Activated naive CD8-positive, alpha-beta T cell treated with anti-CD3 and anti-CD28 coated beads for 36 hours (primary cell): ENCODE data around the gene HLA-DOB. TPM values are rescaled to one million over a fixed set of nuclear protein-coding genes. Genes with fewer than 3 reads are reported as not detected.

ENCODE experiments used
- DNase-seq: peaks from one replicate; pipeline ENCODE4 v3.0.0; 2021
- H3K27ac Mint-ChIP-seq: one replicate; pipeline ENCODE4 v1.8.0; 2022; ENCODE audit warnings: mild to moderate bottlenecking, moderate library complexity, mixed read lengths
- H3K27me3 Mint-ChIP-seq: one replicate; pipeline ENCODE4 v1.8.0; 2022; ENCODE audit warnings: mild to moderate bottlenecking, mixed read lengths
- H3K36me3 Mint-ChIP-seq: one replicate; pipeline ENCODE4 v1.8.0; 2021; ENCODE audit warnings: mild to moderate bottlenecking, mixed read lengths
- H3K4me1 Mint-ChIP-seq: one replicate; pipeline ENCODE4 v1.8.0; 2021; ENCODE audit warnings: mixed read lengths
- H3K4me3 Mint-ChIP-seq: one replicate; pipeline ENCODE4 v1.8.0; 2022; ENCODE audit warnings: mild to moderate bottlenecking, moderate library complexity, mixed read lengths
- H3K9me3 Mint-ChIP-seq: one replicate; pipeline ENCODE4 v1.8.0; 2022; ENCODE audit warnings: mixed read lengths
- total RNA-seq, 2 experiments: library from RNA; stranded (reverse); gene quantifications; one replicate each; pipeline ENCODE4 v1.2.3, GENCODE V29; 2021

HLA-DOB gene
- total RNA-seq, 2 experiments from 2014 or later, result 1.9 to 2.1 TPM

DNA sequence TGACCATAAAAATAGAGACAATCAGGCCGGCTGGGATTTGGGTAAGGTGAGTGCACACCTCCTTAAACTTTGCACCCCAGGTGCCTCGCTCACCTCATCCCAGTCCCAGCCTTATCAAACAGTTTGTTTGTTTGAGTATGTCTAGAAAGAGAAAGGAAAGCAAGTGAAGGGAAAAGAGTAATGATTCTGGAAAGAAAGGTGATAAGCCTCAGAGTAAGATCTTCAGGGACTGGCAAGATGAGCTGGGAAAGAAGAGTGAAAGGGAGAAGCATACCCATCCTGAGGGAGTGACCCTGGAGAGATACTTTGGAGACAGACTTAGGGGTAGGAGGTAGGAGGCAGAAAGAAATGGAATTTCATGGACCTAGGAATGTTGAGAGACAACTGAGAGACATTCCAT lies 20.1 kb upstream of the HLA-DOB start:
- peaks cover 85% of the 10 kb centered on the region for H3K36me3 Mint-ChIP-seq
- peak overlapping the region; percentile 99 for H3K27ac Mint-ChIP-seq
- H3K4me1 Mint-ChIP-seq, result peaks cover 74% of the 10 kb centered on the region
- H3K9me3 Mint-ChIP-seq, result peaks cover 1% of the 10 kb centered on the region
- H3K4me3 Mint-ChIP-seq, result peak overlapping the region; percentile 83
- no peaks in the 10 kb centered on the region for H3K27me3 Mint-ChIP-seq
- no peak for DNase-seq

DNA sequence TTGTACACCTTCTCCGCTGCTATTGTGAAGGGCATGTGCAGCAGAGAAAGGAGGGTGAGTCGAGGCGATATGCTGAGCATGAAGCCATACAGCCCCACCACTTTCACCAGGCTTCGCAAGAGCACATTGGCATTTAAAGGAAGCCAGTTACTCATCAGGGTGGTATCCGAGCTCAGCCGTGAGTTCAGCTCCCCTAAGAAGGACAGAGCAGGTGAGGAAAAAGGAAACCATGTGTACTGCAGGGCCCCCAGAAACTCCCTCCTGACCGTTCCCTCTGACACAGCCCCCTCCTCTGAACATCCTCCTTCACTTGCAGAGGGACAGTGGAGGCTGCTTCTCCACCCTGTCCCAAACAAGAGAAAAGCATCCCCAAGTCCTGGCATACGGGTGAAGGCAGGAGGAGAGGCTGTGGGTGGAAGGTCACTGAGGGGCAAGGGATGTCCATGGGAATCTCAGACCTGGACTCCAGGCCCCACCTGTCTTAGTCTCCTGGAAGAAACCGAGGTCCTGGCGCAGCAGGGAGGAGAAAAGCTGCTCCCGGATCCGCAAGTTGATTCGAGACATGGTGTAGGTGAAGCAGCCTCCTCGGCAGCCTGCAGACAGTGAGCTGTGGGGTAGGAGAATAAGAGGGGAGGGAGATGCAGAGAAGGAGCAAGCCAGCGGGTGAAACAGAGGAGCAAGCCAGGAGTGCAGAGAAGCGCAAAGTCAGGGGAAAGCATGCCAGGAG lies 18.5 kb upstream of the HLA-DOB start:
- Mint-ChIP-seq H3K27ac (peak overlapping the region; percentile 39), H3K4me1 (peaks cover 70% of the 10 kb centered on the region), H3K4me3 (peak overlapping the region; percentile 83), H3K9me3 (no peaks in the 10 kb centered on the region), H3K36me3 (peaks cover 82% of the 10 kb centered on the region), H3K27me3 (no peaks in the 10 kb centered on the region)
- DNase-seq, result no peak

DNA sequence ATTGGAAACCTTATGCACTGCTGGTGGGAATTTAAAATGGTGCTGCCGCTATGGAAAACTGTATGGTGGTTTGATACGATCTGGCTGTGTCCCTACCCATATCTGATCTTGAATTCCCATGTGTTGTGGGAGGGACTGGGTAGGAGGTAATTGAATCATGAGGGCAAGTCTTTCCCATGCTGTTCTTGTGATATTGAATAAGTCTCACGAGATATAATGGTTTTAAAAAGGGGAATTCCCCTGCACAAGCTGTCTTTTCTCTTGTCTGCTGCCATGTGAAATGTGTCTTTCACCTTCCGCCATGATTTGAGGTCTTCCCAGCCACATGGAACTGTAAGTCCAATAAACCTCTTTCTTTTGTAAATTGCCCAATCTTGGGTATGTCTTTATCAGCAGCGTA lies 16.9 kb upstream of the HLA-DOB start:
- Mint-ChIP-seq H3K36me3 (peaks cover 77% of the 10 kb centered on the region), H3K27me3 (no peaks in the 10 kb centered on the region), H3K4me3 (peak overlapping the region; percentile 83), H3K4me1 (peaks cover 65% of the 10 kb centered on the region), H3K27ac (peak overlapping the region; percentile 47), H3K9me3 (no peaks in the 10 kb centered on the region)
- no peak for DNase-seq

DNA sequence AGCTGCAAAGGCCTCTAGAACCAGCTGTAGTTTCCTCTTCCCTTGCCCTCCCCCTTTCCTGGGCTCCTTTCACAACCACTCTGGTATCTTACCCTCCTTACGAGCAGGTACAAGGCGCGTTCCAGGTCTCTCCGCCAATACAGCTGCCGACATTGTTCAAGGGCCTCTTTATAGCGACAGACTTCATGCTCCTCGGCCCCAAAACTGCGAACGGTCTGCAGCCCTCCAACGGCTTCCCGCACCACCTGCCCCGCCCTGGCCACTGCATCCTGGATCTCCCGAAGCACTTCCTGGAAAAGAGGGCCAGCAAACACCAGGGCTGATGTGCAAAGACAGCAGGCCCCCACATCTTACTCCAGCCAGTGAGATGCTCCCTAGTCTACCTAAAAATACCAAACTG lies 15.7 kb upstream of the HLA-DOB start:
- Mint-ChIP-seq H3K36me3 (peaks cover 77% of the 10 kb centered on the region), H3K4me1 (peaks cover 73% of the 10 kb centered on the region), H3K27me3 (no peaks in the 10 kb centered on the region), H3K9me3 (no peaks in the 10 kb centered on the region), H3K27ac (peak overlapping the region; percentile 21), H3K4me3 (peak overlapping the region; percentile 8)
- no peak for DNase-seq

DNA sequence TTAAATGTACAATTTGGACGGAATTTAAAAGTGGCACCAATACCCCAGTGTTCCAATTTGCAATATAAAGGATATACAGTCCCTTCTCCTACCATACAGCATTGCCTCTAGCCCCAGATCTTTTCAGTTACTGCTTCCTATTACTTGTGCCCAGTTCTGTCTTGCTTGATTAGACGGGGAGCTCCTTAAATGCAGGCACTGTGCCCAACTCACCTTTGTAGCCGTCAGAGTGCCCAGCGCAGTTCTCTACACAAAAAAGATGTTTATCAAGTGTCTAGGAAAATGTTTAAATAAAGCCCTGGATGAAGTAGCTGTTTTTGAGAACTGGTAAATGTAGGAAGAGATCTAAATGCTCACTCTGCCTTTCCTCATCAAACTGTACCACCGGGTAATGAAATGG lies 14.1 kb upstream of the HLA-DOB start:
- no peak for DNase-seq
- Mint-ChIP-seq H3K27me3 (no peaks in the 10 kb centered on the region), H3K4me3 (no peak overlapping the region), H3K4me1 (peaks cover 75% of the 10 kb centered on the region), H3K27ac (peak overlapping the region; percentile 35), H3K36me3 (peaks cover 72% of the 10 kb centered on the region), H3K9me3 (no peaks in the 10 kb centered on the region)

DNA sequence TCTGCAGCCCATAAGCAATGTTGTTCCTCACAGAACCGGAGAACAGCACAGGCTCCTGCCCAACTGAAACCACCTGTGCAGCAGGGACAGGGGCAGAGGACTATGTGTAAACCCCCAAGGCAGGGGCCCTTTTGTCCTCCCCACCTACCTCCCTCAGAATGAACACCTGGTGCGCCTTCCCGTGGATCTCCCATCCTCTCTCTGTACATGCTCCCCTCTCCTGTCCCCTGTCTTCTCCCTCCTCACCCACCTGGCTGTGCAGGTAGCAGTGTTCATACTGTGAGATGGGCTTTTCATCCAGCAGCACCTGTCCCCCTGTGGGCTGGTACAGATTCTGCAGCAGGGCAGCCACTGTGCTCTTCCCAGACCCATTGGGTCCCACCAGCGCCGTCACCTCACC lies 13.2 kb upstream of the HLA-DOB start:
- Mint-ChIP-seq H3K9me3 (no peaks in the 10 kb centered on the region), H3K36me3 (peaks cover 63% of the 10 kb centered on the region), H3K4me1 (peaks cover 66% of the 10 kb centered on the region), H3K4me3 (no peak overlapping the region), H3K27me3 (no peaks in the 10 kb centered on the region), H3K27ac (peak overlapping the region; percentile 55)
- no peak for DNase-seq

DNA sequence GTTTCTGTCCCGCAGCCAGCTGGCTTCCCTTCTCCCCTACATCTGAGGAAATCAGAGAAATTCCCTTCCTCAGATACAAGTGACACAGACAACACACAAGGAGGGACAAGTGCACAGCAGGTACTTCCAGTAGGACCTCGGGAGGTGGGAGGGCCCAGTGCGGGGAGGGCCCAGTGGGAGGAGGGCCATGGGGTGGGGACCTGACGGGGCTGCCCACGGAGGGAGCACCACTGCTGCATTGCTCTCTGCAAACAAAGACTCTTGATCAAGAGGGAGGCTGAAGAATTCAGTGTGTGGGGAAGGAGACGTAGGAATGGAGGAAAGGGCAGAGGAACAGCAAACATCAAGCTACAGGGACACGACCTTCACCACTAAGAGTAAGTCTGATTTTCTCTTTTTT lies 12.7 kb upstream of the HLA-DOB start:
- no peak for DNase-seq
- Mint-ChIP-seq H3K27ac (peak overlapping the region; percentile 22), H3K4me3 (no peak overlapping the region), H3K9me3 (no peaks in the 10 kb centered on the region), H3K27me3 (no peaks in the 10 kb centered on the region), H3K36me3 (peaks cover 57% of the 10 kb centered on the region), H3K4me1 (peaks cover 60% of the 10 kb centered on the region)

DNA sequence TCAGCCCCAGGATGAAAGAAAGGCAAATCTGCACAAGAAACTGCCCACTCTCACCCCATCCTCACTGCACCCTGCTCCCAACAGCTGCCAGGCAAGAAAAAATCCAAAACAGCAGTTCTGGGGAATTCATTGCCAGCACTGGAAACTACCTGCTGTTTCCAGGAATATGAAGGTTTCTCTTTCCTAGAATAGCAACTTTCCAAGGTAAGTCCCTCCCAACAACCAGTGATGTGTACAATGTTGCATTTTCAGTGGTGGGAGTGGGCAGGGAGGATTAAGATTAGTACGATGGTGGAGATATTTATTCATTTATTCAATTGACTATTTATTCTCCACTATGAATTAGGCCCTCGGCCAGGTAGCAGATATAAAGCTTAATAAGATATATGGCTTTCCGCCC lies 10.2 kb upstream of the HLA-DOB start:
- DNase-seq, result no peak
- H3K4me3 Mint-ChIP-seq, result no peak overlapping the region

DNA sequence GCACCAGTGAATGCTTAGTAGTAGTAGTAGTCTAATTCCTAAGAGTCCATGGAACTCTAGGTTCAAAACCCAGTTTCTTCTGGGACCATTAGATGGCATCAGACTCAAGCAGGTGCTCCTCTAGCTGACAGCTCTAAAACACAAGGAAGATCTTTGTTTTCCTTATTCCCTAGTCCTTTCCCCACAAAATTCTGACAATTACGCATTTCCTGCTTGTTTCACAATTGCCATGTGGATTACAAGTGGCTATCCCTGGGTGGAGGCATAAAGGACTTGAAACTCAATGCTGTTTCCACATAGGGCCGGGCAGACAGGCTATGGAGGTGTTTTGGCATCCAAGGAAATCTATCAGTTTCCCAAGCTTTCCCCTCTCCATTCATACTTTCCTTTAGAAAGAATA lies 9.2 kb upstream of the HLA-DOB start:
- H3K27ac Mint-ChIP-seq, result peak overlapping the region; percentile 63
- no peak for DNase-seq
- no peaks in the 10 kb centered on the region for H3K27me3 Mint-ChIP-seq
- peaks cover 28% of the 10 kb centered on the region for H3K36me3 Mint-ChIP-seq
- H3K4me1 Mint-ChIP-seq, result peaks cover 36% of the 10 kb centered on the region
- no peaks in the 10 kb centered on the region for H3K9me3 Mint-ChIP-seq
- H3K4me3 Mint-ChIP-seq, result no peak overlapping the region

More for the DNA sequence above, 10.2 kb upstream of the HLA-DOB start:
- no peaks in the 10 kb centered on the region for H3K27me3 Mint-ChIP-seq
- H3K4me1 Mint-ChIP-seq, result peaks cover 43% of the 10 kb centered on the region
- peak overlapping the region; percentile 70 for H3K27ac Mint-ChIP-seq
- peaks cover 36% of the 10 kb centered on the region for H3K36me3 Mint-ChIP-seq
- H3K9me3 Mint-ChIP-seq, result no peaks in the 10 kb centered on the region

DNA sequence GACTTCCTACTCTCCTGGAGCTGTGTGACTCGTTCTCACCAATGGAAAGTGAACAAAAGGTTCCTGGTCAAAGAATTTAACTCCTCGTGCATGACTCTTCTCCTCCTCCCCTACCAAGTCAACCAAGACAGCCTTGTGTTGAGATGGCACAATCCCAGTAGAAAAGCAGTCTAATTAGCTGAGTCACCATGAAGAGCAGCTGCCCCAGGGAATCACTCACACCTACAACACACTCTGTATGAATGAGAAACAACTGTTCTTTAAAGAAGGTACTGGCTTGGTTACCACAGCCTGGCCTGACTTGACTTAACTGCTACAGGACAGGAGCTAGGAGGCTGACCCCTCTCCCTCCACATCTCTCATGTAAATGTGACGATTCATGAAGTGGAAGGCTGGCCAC lies 2.9 kb upstream of the HLA-DOB start:
- no peaks in the 10 kb centered on the region for H3K36me3 Mint-ChIP-seq
- no peak overlapping the region for H3K27ac Mint-ChIP-seq
- H3K27me3 Mint-ChIP-seq, result no peaks in the 10 kb centered on the region
- no peak overlapping the region for H3K4me3 Mint-ChIP-seq
- DNase-seq, result no peak
- H3K9me3 Mint-ChIP-seq, result no peaks in the 10 kb centered on the region
- H3K4me1 Mint-ChIP-seq, result peaks cover 17% of the 10 kb centered on the region

DNA sequence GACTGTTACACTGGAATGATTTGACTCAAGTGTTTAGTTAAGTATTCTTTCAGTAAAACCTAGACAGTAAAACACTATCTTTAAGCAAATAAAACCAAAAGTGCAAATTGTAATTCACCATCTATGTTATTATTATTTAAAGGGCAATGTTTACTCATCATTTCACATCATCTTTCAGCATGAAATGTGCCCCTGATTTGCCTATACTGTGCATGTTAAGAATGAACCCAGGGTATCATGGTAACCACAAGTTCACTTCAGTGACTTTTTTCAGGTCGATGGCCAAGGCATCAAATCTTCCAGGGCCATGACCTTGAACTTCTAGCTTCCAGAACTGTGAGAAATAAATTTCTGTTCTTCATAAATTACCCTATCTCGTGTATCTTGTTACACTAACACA lies 2.1 kb upstream of the HLA-DOB start:
- H3K36me3 Mint-ChIP-seq, result no peaks in the 10 kb centered on the region
- no peaks in the 10 kb centered on the region for H3K27me3 Mint-ChIP-seq
- no peaks in the 10 kb centered on the region for H3K9me3 Mint-ChIP-seq
- H3K4me3 Mint-ChIP-seq, result no peak overlapping the region
- no peak for DNase-seq
- H3K27ac Mint-ChIP-seq, result no peak overlapping the region
- peaks cover 17% of the 10 kb centered on the region for H3K4me1 Mint-ChIP-seq

DNA sequence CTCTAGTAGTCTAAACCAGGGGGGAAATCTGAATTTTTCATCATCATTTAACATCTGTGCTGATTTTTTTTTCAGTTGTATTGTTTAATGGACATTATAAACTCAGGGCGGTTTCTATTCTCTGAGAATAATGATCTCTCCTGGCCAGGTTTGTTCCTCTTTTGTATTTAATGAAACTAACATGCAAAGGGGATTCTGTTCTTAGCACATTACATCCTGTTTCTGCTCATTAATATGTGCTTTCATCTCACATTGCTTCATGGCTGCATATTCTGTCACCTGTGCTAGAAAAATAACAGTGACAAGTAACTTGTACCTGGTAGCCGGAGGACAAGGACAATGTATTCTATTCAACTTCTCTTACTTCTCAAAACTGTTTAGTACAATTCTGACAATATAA lies 806 bp downstream of the HLA-DOB start:
- Mint-ChIP-seq H3K36me3 (no peaks in the 10 kb centered on the region), H3K27ac (no peak overlapping the region), H3K9me3 (no peaks in the 10 kb centered on the region), H3K4me3 (no peak overlapping the region), H3K27me3 (no peaks in the 10 kb centered on the region), H3K4me1 (peaks cover 17% of the 10 kb centered on the region)
- no peak for DNase-seq

DNA sequence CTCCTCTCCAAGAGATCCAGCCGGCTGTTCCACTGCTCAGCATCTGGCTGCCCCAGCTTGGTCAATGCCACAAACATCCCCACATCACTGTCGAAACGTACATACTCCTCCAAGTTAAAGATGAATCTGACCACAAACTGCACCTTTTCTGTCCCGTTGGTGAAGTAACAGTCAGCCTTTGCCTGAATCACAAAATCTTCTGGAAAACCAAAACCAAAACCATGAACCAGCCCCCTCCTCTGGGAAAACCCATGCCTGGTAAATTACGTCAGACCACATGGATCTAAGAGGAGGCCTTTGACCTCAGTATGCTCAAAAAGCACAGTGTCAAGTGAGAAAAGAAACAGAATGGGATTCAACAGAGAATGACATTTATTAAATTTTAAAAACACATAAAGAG lies 1.7 kb downstream of the HLA-DOB start:
- H3K9me3 Mint-ChIP-seq, result no peaks in the 10 kb centered on the region
- peaks cover 17% of the 10 kb centered on the region for H3K4me1 Mint-ChIP-seq
- no peaks in the 10 kb centered on the region for H3K27me3 Mint-ChIP-seq
- H3K4me3 Mint-ChIP-seq, result no peak overlapping the region
- no peaks in the 10 kb centered on the region for H3K36me3 Mint-ChIP-seq
- no peak for DNase-seq
- peak overlapping the region; percentile 7 for H3K27ac Mint-ChIP-seq

DNA sequence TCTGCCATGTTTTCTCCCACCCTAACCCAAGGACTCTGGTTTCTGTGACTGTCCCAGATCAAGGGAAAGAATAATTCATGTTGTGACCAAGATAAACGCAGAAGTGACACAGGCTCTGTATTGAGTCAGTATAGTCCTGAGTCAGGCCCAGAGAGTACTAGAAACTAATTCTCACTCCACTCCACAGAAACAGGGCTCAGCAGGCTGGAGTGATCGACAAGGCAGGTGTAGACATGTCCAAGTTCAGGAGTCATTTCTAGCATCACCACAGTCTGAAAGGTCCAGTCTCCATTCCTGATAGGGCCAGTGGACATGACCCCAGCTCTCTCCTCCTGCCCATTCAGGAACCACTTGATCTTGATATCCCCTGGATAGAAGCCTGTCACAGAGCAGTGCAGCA lies 2.7 kb downstream of the HLA-DOB start:
- Mint-ChIP-seq H3K4me1 (peaks cover 14% of the 10 kb centered on the region), H3K36me3 (no peaks in the 10 kb centered on the region), H3K4me3 (no peak overlapping the region), H3K9me3 (no peaks in the 10 kb centered on the region), H3K27me3 (no peaks in the 10 kb centered on the region), H3K27ac (no peak overlapping the region)
- no peak for DNase-seq

DNA sequence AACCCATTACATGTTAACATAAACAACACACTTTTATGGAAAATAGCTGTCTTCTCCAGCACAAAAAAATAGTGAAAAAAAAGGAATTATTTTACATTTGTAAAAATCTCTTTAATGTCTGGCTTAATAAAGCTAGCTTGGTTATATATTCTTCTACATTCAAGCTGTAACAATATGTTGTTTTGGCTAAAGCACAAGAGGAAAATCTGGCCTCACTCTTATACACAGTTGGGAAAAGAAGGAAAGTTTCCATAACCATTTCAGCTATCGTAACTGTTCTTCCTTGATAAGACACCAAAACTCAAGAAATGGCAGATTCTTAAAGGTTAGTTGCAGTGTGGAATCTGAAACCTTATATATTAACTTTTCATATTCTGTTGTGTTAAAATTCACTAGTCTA lies 7.6 kb downstream of the HLA-DOB start:
- peaks cover 2% of the 10 kb centered on the region for H3K4me1 Mint-ChIP-seq
- DNase-seq, result no peak
- H3K4me3 Mint-ChIP-seq, result no peak overlapping the region
- peaks cover 29% of the 10 kb centered on the region for H3K27me3 Mint-ChIP-seq
- no peaks in the 10 kb centered on the region for H3K36me3 Mint-ChIP-seq
- no peaks in the 10 kb centered on the region for H3K9me3 Mint-ChIP-seq
- no peak overlapping the region for H3K27ac Mint-ChIP-seq

DNA sequence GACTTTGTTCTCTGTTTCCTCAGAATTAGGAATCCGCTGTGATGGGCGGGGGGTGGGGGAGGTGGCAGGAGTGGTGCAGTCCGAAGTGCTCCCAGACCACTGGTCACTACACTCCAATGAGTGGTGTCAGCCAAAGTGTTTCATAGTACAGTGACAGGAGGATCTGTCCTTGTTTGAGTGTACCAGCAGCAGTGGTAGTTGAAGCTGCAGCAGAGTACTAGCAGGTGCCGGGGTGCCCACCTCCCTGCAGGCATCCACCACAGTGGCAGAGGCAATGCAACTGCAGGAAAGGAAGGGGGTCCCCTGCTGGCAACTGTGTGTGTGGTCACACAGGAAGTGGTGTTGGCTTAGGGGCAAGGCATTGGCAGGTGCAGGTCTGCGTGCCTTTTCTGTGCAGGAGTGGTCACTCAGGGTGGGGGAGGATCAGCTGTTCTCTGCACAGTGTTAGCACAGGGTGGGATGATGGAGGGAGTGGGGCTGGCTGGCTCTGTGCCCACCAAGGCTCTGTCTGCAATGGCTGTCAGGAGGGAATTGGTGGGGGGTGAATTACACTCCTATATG lies 9.7 kb downstream of the HLA-DOB start:
- Mint-ChIP-seq H3K9me3 (no peaks in the 10 kb centered on the region), H3K27me3 (peaks cover 43% of the 10 kb centered on the region), H3K27ac (no peak overlapping the region), H3K36me3 (no peaks in the 10 kb centered on the region), H3K4me1 (peaks cover 2% of the 10 kb centered on the region), H3K4me3 (no peak overlapping the region)
- DNase-seq, result no peak
